Cortex of kidney (tissue), 1 donor: ENCODE data around the gene MBTPS1.

ENCODE experiments used
- DNase-seq: peaks from one replicate; lab custom pipeline; 2025; lab: John Stamatoyannopoulos, UW

Gene MBTPS1

GRCh38 chr16:84116720-84117493 lies at the start of gene MBTPS1:
Gene MBTPS1, minus strand, starts transcription at chr16:84116942. Its CDS starts 15,159 bp downstream, at chr16:84101783.
- peak; percentile 95 for DNase-seq

GRCh38 chr16:84165746-84166145 lies 49.0 kb upstream of the MBTPS1 start:
- DNase-seq, result no peak

GRCh38 chr16:84161801-84162200 lies 45.1 kb upstream of the MBTPS1 start:
- DNase-seq, result no peak

GRCh38 chr16:84161037-84161436 lies 44.3 kb upstream of the MBTPS1 start:
- no peak for DNase-seq

- DNase-seq, result no peak
Measured at GRCh38 chr16:84159800-84160199, 43.1 kb upstream of the MBTPS1 start.

- no peak for DNase-seq
Measured at GRCh38 chr16:84159007-84159406, 42.3 kb upstream of the MBTPS1 start.

GRCh38 chr16:84156342-84156784 lies 39.6 kb upstream of the MBTPS1 start:
- DNase-seq, result no peak

GRCh38 chr16:84155771-84156170 lies 39.0 kb upstream of the MBTPS1 start:
- no peak for DNase-seq

- no peak for DNase-seq
Measured at GRCh38 chr16:84155226-84155625, 38.5 kb upstream of the MBTPS1 start.

GRCh38 chr16:84153660-84154214 lies 37.0 kb upstream of the MBTPS1 start:
- DNase-seq, result no peak

GRCh38 chr16:84150926-84151325 lies 34.2 kb upstream of the MBTPS1 start:
- no peak for DNase-seq

GRCh38 chr16:84144859-84145639 lies 28.3 kb upstream of the MBTPS1 start, which contains the start of the genes DNAAF1 and HSDL1:
Gene DNAAF1, plus strand, starts transcription at chr16:84145308. Its CDS starts 133 bp downstream, at chr16:84145441.
Gene HSDL1, minus strand, starts transcription at chr16:84145177. Its CDS starts 13,856 bp downstream, at chr16:84131321.
- no peak for DNase-seq

GRCh38 chr16:84144209-84144858 lies 27.6 kb upstream of the MBTPS1 start:
- DNase-seq, result no peak

- DNase-seq, result no peak
Measured at GRCh38 chr16:84143784-84144199, 27.1 kb upstream of the MBTPS1 start.

GRCh38 chr16:84143081-84143480 lies 26.3 kb upstream of the MBTPS1 start:
- no peak for DNase-seq

- DNase-seq, result no peak
Measured at GRCh38 chr16:84141143-84141670, 24.5 kb upstream of the MBTPS1 start.

- DNase-seq, result no peak
Measured at GRCh38 chr16:84139628-84140258, 23.0 kb upstream of the MBTPS1 start.

GRCh38 chr16:84138824-84139627 lies 22.3 kb upstream of the MBTPS1 start:
- no peak for DNase-seq

- no peak for DNase-seq
Measured at GRCh38 chr16:84138500-84138823, 21.7 kb upstream of the MBTPS1 start.

- DNase-seq, result no peak
Measured at GRCh38 chr16:84137769-84138357, 21.1 kb upstream of the MBTPS1 start.
